Vagina (tissue), 2 donors: ENCODE measurements around the gene RNASET2.

ENCODE experiments used
- CTCF ChIP-seq, 3 experiments: fragments of 450-650 bp in 2 of 3; fragments of 200-600 bp in 1 of 3; sonication (generic) in 1 of 3; IDR thresholded peaks; one replicate each; pipeline ENCODE4 v1.5.1; 2017 to 2019; ENCODE audit warnings: antibody characterized with exemption in 3 of 3, mild to moderate bottlenecking in 2 of 3, moderate library complexity in 2 of 3
- POLR2A ChIP-seq, 2 donors: fragments of 450-650 bp; IDR thresholded peaks; one replicate each; pipeline ENCODE4 v1.6.1; 2017; ENCODE audit warnings: antibody characterized with exemption in 2 of 2, mild to moderate bottlenecking in 2 of 2, moderate library complexity in 2 of 2
- POLR2AphosphoS5 ChIP-seq, 2 donors: sonication (generic); formaldehyde crosslinking; IDR thresholded peaks; one replicate each; pipeline ENCODE4 v1.9.0; 2017; ENCODE audit warnings: antibody characterized with exemption in 2 of 2, mild to moderate bottlenecking in 2 of 2, low read depth in 1 of 2; ENCODE audit not compliant: insufficient read depth in 1 of 2

GRCh38 chr6:166942393-166943168 is 13.8 kb downstream of the RNASET2 start:
- TF ChIP-seq CTCF (IDR thresholded peaks at IDR 0.05) (no peak), POLR2AphosphoS5 (IDR thresholded peaks at IDR 0.05; ENCODE audit: insufficient read depth in 1 of 2, low read depth in 1 of 2) (no peak), POLR2A (IDR thresholded peaks at IDR 0.05) (no peak)
